GM12875 (cell line): ENCODE measurements around the gene AMACR.
"Not testable (repeated sequence)": the region's sequence is repeated elsewhere in the genome, so short reads cannot be mapped to it uniquely, and the experiment has no call there.

ENCODE experiments used
- H3K4me3 ChIP-seq: one replicate; pipeline ENCODE4 v1.5.1; 2011; ENCODE audit warnings: low read depth, low read length, control low read depth
- TF ChIP-seq, protein P1 (sequence below): IDR thresholded peaks from 2 replicates; pipeline ENCODE4 v1.5.1; 2011; ENCODE audit warnings: low read depth, mild to moderate bottlenecking, control low read depth, inconsistent platforms, low read length, moderate library complexity, borderline replicate concordance; ENCODE audit not compliant: insufficient read depth

The AMACR gene

GRCh38 chr5:34016750-34017149, 8.9 kb upstream of the AMACR start:
- no peak overlapping the region for H3K4me3 ChIP-seq
- TF ChIP-seq, protein P1, sequence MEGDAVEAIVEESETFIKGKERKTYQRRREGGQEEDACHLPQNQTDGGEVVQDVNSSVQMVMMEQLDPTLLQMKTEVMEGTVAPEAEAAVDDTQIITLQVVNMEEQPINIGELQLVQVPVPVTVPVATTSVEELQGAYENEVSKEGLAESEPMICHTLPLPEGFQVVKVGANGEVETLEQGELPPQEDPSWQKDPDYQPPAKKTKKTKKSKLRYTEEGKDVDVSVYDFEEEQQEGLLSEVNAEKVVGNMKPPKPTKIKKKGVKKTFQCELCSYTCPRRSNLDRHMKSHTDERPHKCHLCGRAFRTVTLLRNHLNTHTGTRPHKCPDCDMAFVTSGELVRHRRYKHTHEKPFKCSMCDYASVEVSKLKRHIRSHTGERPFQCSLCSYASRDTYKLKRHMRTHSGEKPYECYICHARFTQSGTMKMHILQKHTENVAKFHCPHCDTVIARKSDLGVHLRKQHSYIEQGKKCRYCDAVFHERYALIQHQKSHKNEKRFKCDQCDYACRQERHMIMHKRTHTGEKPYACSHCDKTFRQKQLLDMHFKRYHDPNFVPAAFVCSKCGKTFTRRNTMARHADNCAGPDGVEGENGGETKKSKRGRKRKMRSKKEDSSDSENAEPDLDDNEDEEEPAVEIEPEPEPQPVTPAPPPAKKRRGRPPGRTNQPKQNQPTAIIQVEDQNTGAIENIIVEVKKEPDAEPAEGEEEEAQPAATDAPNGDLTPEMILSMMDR = no peak

DNA sequence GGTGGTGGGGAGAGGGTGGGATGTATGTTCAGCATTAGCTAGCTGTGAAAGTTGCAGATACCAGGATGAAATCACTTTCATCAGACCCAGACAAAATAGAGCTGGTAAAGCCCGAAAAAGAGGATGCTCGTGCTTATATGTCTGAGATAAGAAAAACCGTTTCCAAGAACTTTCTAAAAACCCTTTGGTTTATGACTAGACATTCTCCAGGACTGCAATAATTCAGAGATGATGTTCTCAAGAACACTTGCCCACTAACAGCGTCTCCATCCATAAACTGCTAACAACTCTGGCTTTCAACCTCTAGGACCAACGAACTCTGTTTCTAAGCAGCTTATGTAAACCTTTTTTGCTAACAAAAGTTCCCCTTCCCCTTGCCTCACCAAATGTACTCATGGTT, 8.4 kb upstream of the AMACR start:
- TF ChIP-seq, protein P1 = no peak
- no peak overlapping the region for H3K4me3 ChIP-seq

- TF ChIP-seq, protein P1 = no peak
- H3K4me3 ChIP-seq = no peak overlapping the region
These were observed 7.4 kb upstream of the AMACR start for GRCh38 chr5:34015120-34015822.

GRCh38 chr5:34014626-34015025, 6.8 kb upstream of the AMACR start:
- TF ChIP-seq, protein P1 = no peak
- no peak overlapping the region for H3K4me3 ChIP-seq

DNA sequence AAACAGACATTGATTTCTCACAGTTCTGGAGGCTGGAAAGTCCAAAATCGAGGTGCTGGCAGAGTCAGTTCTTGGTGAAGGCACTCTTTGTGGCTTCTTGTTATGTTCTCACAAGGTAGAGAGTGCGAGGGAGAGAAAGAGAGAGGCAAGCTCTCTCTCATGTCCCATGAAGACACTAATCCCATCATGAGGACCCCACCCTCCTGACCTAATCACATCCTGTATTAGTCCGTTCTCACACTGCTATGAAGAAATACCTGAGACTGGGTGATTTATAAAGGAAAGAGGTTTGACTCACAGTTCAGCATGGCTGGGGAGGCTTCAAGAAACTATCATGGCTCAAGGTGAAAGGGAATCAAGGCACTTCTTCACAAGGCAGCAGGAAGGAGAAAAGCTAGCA, 5.7 kb upstream of the AMACR start:
- TF ChIP-seq, protein P1 = no peak
- H3K4me3 ChIP-seq = no peak overlapping the region

- H3K4me3 ChIP-seq = no peak overlapping the region
- TF ChIP-seq, protein P1 = no peak
These were observed 4.9 kb upstream of the AMACR start for GRCh38 chr5:34012791-34013190.

GRCh38 chr5:34011536-34011935, 3.7 kb upstream of the AMACR start:
- H3K4me3 ChIP-seq = no peak overlapping the region
- TF ChIP-seq, protein P1 = no peak

DNA sequence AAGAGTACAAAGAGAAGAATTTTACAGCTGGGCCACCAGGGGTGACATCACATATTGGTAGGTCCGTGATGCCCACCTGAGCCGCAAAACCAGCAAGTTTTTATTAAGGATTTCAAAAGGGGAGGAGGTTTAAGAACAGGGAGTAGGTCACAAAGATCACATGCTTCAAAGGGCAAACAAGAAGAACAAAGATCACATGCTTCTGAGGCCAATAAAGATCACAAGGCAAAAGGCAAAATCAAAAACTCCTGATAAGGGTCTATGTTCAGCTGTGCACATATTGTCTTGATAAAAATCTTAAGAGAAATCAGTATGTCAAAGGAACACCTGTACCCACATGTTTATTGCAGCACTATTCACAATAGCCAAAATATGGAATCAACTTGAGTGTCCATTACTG, 2.3 kb upstream of the AMACR start:
- H3K4me3 ChIP-seq = not testable (repeated sequence)
